Measurements from ENCODE around the gene FIGN. TPM values are rescaled to one million over a fixed set of nuclear protein-coding genes. Genes with fewer than 3 reads are reported as not detected.

FIGN gene
- total and polyA plus RNA-seq, 10 of the 15 experiments (the other 5 are each of a cell fraction or from before 2014, with no cell fraction given): under 0.01 to 0.01 TPM; not detected in 8

DNA sequence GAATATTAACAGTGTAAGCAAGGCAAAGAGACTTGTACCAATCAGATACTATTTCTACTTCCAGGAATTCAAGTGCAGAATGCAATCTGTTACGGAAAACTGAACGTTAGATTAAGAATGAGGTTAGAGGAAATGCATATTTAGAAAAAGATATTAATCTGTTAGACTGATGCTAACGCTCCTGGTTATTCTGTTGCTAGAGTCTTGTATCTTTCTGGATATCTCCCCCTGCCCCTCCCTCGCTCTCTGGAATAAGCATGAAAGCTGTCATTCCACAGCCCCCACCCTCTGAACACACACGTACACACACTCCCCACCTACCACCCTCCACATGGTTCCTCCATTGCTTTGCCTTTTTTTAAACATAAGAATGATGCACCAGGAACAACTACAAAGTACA lies 24.1 kb downstream of the FIGN start (continued):
- TF ChIP-seq ZBTB11 (CRISPR knock-in tag; IDR thresholded peaks at IDR 0.05) (no peak), SIX5 (IDR thresholded peaks at IDR 0.05; ENCODE audit: low read depth, low read length, severe bottlenecking) (no peak), SP1 (IDR thresholded peaks at IDR 0.05; ENCODE audit: low read depth, low read length) (no peak), ZNF274 (IDR thresholded peaks at IDR 0.05; ENCODE audit: insufficient read depth, insufficient read length) (no peak), SUZ12 (IDR thresholded peaks at IDR 0.05; ENCODE audit: unreplicated experiment) (no peak), GATAD2B (conservative IDR thresholded peaks at IDR 0.05; ENCODE audit: low read depth) (no peak), POLR2AphosphoS2 (IDR thresholded peaks at IDR 0.05; ENCODE audit: low read depth, low read length) (no peak)
- TF ChIP-seq, protein P1, sequence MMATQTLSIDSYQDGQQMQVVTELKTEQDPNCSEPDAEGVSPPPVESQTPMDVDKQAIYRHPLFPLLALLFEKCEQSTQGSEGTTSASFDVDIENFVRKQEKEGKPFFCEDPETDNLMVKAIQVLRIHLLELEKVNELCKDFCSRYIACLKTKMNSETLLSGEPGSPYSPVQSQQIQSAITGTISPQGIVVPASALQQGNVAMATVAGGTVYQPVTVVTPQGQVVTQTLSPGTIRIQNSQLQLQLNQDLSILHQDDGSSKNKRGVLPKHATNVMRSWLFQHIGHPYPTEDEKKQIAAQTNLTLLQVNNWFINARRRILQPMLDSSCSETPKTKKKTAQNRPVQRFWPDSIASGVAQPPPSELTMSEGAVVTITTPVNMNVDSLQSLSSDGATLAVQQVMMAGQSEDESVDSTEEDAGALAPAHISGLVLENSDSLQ (IDR thresholded peaks at IDR 0.05): no peak

DNA sequence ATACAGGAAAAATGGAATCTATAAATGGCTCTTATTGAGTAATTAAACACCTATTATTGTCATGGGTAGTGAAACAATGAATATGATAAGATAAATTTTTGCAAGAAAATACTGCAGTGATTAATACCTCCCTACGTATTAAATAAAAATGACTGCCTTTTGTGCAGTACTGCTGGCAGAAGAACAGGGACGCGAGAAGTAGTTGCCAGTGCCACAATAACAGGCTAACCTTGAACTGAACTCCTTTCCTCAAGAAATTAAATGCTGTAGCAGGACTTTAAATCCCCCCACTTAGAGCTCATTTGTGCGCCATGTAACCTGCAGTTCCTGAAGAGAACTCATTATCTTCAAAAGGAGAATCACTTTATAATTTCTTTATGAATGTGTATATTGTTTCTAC lies 24.6 kb downstream of the FIGN start:
- H3K4me1 ChIP-seq (ENCODE audit: control insufficient read depth, insufficient read depth, low read length): no peaks in the 10 kb centered on the region
- H3K36me3 ChIP-seq (ENCODE audit: control insufficient read depth in 2 of 2, insufficient read depth in 2 of 2, low read length in 1 of 2): no peaks in the 10 kb centered on the region
- intact Hi-C loops (cut with micrococcal nuclease; ENCODE audit: unreplicated experiment): no loop called here
- no peaks in the 10 kb centered on the region for H3K9me3 ChIP-seq (replicated peaks; ENCODE audit: control insufficient read depth, insufficient read depth, low read length)
- no peak overlapping the region for H3K4me3 ChIP-seq
- FAIRE-seq (no peak), DNase-seq (ENCODE audit: low read depth, low spot score) (no peak), ATAC-seq (no peak)
- no peaks in the 10 kb centered on the region for H4K20me1 ChIP-seq (ENCODE audit: control insufficient read depth, insufficient read depth)
- no peak overlapping the region for H2AFZ ChIP-seq (ENCODE audit: control insufficient read depth, low read depth, low read length)
- ChIA-PET SMC1A (ENCODE audit: uncharacterized antibody, unreplicated experiment) (no interaction called here), CTCF (no interaction called here), POLR2A (interaction anchor here (0.7 kb wide), 1 partner anchor 1810 kb away, joined by 5 read pairs; no protein-coding TSS in a partner anchor), RAD21 (ENCODE audit: unreplicated experiment) (no interaction called here)
- BruUV-seq (replicated peaks): no TSS peak
- TF ChIP-seq WRNIP1 (IDR thresholded peaks at IDR 0.05; ENCODE audit: borderline replicate concordance, low read depth, low read length): no peak
- H3K27ac ChIP-seq (ENCODE audit: control insufficient read depth, insufficient read depth): no peak overlapping the region
- no peak overlapping the region for H3K4me2 ChIP-seq (ENCODE audit: control insufficient read depth, insufficient read depth)
- H3K79me2 ChIP-seq (ENCODE audit: control insufficient read depth, insufficient read depth, low read length): no peaks in the 10 kb centered on the region
- no peaks in the 10 kb centered on the region; a peak in 1 of 4 replicates for H3K27me3 ChIP-seq (replicated peaks in 1 of 2; ENCODE audit: control insufficient read depth in 2 of 2, insufficient read depth in 2 of 2, low read length in 1 of 2)
- in situ Hi-C loops (cut with MboI): no loop called here
- H3K9ac ChIP-seq (ENCODE audit: control insufficient read depth, insufficient read depth, low read length): no peak overlapping the region
- 48% methylated on average over 4 of the region's 4 CpGs for WGBS (ENCODE audit: insufficient coverage, insufficient replicate concordance, low lambda C conversion rate, missing lambda C conversion rate)
